GM21360 (cell line): ENCODE measurements around the gene CCR6.

Experiments
- ATAC-seq: cut with Tn5 transposase; IDR thresholded peaks from one replicate; pipeline ENCODE4 v1.9.1; 2021; ENCODE audit warnings: mild to moderate bottlenecking, moderate library complexity; ENCODE audit not compliant: unreplicated experiment

The CCR6 gene

GRCh38 chr6:167118839-167119238 lies 4.1 kb upstream of the CCR6 start:
- no peak for ATAC-seq

- no peak for ATAC-seq
These were observed 3.0 kb upstream of the CCR6 start for GRCh38 chr6:167119670-167120582.

DNA sequence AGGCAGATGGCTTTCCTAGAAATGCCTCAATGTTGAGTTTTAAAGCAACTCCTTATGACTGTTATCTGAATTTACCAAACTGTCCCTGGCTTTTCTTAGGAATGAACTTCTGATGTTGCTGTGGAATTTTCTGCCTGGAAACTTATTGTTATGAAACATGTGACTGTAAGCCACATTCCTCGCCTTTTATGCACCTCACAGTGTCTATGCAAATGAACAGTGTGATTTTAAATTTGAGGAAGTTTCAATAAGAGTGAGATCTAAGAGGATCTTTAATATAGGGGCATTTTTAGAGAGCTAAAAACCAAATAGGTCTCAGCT lies 2.4 kb upstream of the CCR6 start:
- ATAC-seq, result no peak

DNA sequence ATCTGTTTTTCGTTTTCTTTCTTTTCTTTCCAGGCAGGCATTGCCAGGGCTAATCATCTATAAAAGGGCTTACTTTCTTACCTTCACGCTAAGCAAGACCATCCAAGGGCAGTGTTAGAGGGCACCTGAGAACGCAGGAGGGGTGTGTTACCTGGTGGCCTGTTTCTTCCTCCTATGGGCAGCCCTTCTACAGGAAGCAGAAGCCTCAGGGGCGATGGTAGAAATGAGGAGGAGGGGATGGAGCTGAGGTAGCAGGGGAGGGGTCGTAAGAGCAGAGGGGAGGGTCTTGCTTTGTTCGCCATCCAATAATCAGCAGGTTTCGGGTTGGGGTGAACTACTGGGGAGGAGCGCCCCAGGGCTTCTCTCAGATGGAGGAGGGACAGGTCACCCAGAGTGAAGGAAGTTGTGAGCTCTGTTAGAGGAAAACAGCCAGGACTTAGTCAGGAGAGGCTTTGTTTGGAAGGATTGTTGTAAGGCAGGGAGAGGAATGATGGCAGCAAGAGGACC lies 1.5 kb upstream of the CCR6 start:
- ATAC-seq, result no peak

GRCh38 chr6:167122041-167122826 lies 662 bp upstream of the CCR6 start:
- no peak for ATAC-seq

- no peak for ATAC-seq
These were observed 1.9 kb downstream of the CCR6 start for GRCh38 chr6:167124753-167125152.

- no peak for ATAC-seq
These were observed 2.5 kb downstream of the CCR6 start for GRCh38 chr6:167125410-167125809.

GRCh38 chr6:167125855-167126349 lies 3.0 kb downstream of the CCR6 start:
- no peak for ATAC-seq

- no peak for ATAC-seq
These were observed 5.1 kb downstream of the CCR6 start for GRCh38 chr6:167127785-167128531.

GRCh38 chr6:167129159-167129558 lies 6.3 kb downstream of the CCR6 start:
- ATAC-seq, result no peak

GRCh38 chr6:167129562-167129961 lies 6.7 kb downstream of the CCR6 start:
- ATAC-seq, result no peak

DNA sequence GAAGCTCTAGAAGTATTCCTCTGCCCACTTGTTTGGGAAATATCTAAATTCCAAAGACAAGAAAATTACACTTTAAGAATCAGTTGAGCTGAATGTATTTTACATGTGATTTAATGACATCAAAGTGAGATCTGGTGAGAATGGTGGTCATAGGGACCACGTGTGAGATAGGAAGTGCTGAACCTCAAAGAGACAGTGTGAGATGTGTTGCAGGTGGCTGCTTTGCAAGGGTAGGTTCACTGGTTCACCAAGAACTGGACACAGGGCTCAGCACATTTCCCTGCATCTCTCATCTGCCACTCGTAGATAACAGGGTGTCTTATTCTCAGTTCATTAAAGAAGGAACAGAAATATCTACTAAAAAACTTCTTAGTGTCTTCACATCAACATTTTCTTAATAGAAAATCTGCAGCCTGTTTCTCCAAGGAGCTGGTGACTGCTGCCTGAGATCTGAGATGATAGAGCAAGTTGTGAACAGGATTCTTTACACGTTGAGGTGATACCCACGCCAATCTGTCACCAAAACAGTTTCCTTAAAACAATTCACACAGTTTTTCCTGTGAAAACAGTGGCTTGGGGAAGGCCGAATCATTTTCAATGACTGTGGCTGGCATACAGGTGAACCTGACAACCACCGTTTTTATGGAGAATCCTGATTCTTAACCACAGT lies 7.2 kb downstream of the CCR6 start:
- ATAC-seq, result no peak

DNA sequence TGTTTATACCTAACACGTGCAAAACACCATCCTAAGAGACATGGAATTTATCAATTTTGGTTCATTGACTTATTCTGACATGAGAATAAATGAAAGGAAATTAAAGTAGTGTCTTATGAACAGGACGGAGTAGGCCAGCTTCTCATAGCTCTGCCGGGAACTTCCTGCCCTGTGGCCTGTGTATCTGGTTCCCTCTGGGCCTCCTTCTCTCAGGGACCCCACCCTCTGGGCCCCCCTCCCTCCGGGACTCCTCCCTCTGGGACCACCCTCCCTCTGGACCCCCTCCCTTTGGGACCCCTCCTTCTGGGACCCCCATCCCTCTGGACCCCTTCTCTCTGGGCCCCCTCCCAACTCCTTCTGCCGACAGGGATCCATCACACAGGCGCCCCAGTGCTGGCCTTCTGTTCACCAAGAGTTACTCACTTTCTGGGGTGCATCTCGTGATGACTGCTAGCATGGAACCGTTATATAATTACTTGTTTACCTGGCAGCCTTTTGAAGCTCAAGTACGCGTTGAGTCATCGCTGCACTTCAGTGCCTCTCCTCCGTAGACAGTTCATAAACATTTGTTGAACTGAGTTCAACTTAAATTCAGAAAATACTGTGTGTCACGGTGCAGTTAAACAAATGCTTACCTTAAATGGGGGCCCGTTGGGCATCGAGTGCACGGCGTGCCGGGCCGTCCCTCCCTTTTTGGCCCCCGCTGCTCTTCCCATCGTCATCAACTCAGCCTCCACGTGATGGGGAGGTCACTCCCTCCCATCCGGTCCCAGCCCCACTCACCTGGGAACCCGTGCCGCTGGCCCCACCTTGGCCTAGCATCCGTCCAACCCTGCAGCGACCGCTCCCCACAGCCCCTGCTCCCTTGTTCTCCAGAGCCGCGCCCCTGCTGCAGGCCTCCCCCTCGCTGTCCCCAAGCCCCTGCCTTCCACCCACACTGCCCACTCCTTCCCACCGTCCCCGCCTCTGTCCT lies 8.1 kb downstream of the CCR6 start:
- ATAC-seq, result no peak

GRCh38 chr6:167134448-167135328 lies 11.8 kb downstream of the CCR6 start:
- ATAC-seq, result no peak

GRCh38 chr6:167136376-167136775 lies 13.5 kb downstream of the CCR6 start:
- ATAC-seq, result no peak

DNA sequence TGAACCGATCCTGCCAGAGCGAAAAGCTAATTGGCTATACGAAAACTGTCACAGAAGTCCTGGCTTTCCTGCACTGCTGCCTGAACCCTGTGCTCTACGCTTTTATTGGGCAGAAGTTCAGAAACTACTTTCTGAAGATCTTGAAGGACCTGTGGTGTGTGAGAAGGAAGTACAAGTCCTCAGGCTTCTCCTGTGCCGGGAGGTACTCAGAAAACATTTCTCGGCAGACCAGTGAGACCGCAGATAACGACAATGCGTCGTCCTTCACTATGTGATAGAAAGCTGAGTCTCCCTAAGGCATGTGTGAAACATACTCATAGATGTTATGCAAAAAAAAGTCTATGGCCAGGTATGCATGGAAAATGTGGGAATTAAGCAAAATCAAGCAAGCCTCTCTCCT lies 14.2 kb downstream of the CCR6 start:
- no peak for ATAC-seq

- no peak for ATAC-seq
These were observed 15.0 kb downstream of the CCR6 start for GRCh38 chr6:167137881-167138280.

DNA sequence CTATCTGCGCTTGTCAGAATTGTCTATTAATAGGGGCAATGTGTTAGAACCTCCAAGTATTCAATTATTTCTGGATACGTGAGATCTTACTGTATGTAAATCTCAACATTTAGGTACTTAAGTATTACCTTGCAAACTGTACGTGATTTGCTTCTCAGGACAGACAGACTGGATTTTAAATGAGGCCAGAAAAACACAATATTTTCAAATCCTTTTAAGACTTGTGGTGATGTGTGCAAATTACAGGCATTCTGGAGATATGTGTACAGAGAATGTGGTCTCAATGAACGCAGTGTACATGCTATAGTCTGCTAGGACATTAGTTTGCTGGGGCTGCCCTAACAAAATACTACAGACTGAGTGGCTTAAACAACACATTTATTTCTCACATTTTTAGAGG lies 16.9 kb downstream of the CCR6 start:
- no peak for ATAC-seq
